Activated CD4-positive, alpha-beta T cell treated with anti-CD3 and anti-CD28 coated beads, Interleukin-2, amount 50 U/mL, for 24 hours (primary cell): ENCODE data around the gene DCDC1.

ENCODE experiments used
- DNase-seq, 2 donors: peaks; one replicate each; pipeline ENCODE4 v3.0.0-alpha.2; 2020; ENCODE audit warnings: low read depth in 1 of 2, low spot score in 1 of 2

Gene DCDC1

GRCh38 chr11:31110830-31111229 is 258.7 kb downstream of the DCDC1 start:
- no peak for DNase-seq

GRCh38 chr11:31109446-31109845 is 260.1 kb downstream of the DCDC1 start:
- DNase-seq, result no peak

- no peak for DNase-seq
Observed at GRCh38 chr11:31107649-31108048, 261.9 kb downstream of the DCDC1 start.

- DNase-seq, result peak; percentile 2 to 17
Observed at GRCh38 chr11:31106968-31107576, 262.5 kb downstream of the DCDC1 start.

- no peak for DNase-seq
Observed at GRCh38 chr11:31106326-31106725, 263.2 kb downstream of the DCDC1 start.

GRCh38 chr11:31102875-31103274 is 266.7 kb downstream of the DCDC1 start:
- no peak for DNase-seq

GRCh38 chr11:31102316-31102715 is 267.2 kb downstream of the DCDC1 start:
- no peak for DNase-seq

- no peak for DNase-seq
Observed at GRCh38 chr11:31096191-31096805, 273.2 kb downstream of the DCDC1 start.

- no peak for DNase-seq
Observed at GRCh38 chr11:31092638-31093037, 276.9 kb downstream of the DCDC1 start.

- DNase-seq, result no peak
Observed at GRCh38 chr11:31089117-31089516, 280.4 kb downstream of the DCDC1 start.

- no peak for DNase-seq
Observed at GRCh38 chr11:31069447-31070205, 299.9 kb downstream of the DCDC1 start.

- DNase-seq, result no peak
Observed at GRCh38 chr11:31060880-31061279, 308.7 kb downstream of the DCDC1 start.

GRCh38 chr11:31059529-31059928 is 310.0 kb downstream of the DCDC1 start:
- DNase-seq, result no peak

- no peak for DNase-seq
Observed at GRCh38 chr11:31050061-31050765, 319.3 kb downstream of the DCDC1 start.

- no peak for DNase-seq
Observed at GRCh38 chr11:31045335-31045734, 324.2 kb downstream of the DCDC1 start.

GRCh38 chr11:31030138-31030792 is 339.3 kb downstream of the DCDC1 start:
- no peak for DNase-seq

- DNase-seq, result no peak
Observed at GRCh38 chr11:31026315-31026714, 343.2 kb downstream of the DCDC1 start.

- no peak for DNase-seq
Observed at GRCh38 chr11:31022080-31022479, 347.5 kb downstream of the DCDC1 start.

- no peak for DNase-seq
Observed at GRCh38 chr11:31019786-31020185, 349.8 kb downstream of the DCDC1 start.

- no peak for DNase-seq
Observed at GRCh38 chr11:31005202-31005601, 364.3 kb downstream of the DCDC1 start.

GRCh38 chr11:31001427-31001826 is 368.1 kb downstream of the DCDC1 start:
- no peak for DNase-seq
